BE2C (cell line): Measurements from ENCODE around the gene LEMD2.
A peak's percentile ranks its signal among the peaks of the same experiment; 100 is the strongest.

ENCODE experiments used
- DNase-seq: peaks from one replicate; pipeline ENCODE4 v3.0.0-alpha.2; 2020
- H3K27me3 ChIP-seq: fragments of 250-450 bp; sonication (Bioruptor Pico); 2 replicates; pipeline ENCODE4 v1.5.1; 2020; ENCODE audit warnings: mild to moderate bottlenecking
- H3K36me3 ChIP-seq: fragments of 250-450 bp; sonication (Bioruptor Pico); 2 replicates; pipeline ENCODE4 v1.5.1; 2020; ENCODE audit warnings: mild to moderate bottlenecking
- H3K4me1 ChIP-seq: fragments of 250-450 bp; sonication (Bioruptor Pico); 2 replicates; pipeline ENCODE4 v1.5.1; 2020
- H3K4me3 ChIP-seq: 2 replicates; pipeline ENCODE4 v1.5.1; 2011; ENCODE audit warnings: low read depth, low read length
- H3K9me3 ChIP-seq: fragments of 250-450 bp; sonication (Bioruptor Pico); 2 replicates; pipeline ENCODE4 v1.5.1; 2020
- TF ChIP-seq, protein P1 (sequence below): IDR thresholded peaks from 2 replicates; pipeline ENCODE4 v1.5.1; 2012; ENCODE audit warnings: mild to moderate bottlenecking, low read depth, low read length

The LEMD2 gene

GRCh38 chr6:33824461-33825154 lies 35.7 kb upstream of the LEMD2 start:
- Histone ChIP-seq H3K36me3 (no peaks in the 10 kb centered on the region), H3K27me3 (no peaks in the 10 kb centered on the region), H3K9me3 (no peaks in the 10 kb centered on the region), H3K4me3 (no peak overlapping the region), H3K4me1 (peaks cover 23% of the 10 kb centered on the region)
- no peak for DNase-seq
- TF ChIP-seq, protein P1, sequence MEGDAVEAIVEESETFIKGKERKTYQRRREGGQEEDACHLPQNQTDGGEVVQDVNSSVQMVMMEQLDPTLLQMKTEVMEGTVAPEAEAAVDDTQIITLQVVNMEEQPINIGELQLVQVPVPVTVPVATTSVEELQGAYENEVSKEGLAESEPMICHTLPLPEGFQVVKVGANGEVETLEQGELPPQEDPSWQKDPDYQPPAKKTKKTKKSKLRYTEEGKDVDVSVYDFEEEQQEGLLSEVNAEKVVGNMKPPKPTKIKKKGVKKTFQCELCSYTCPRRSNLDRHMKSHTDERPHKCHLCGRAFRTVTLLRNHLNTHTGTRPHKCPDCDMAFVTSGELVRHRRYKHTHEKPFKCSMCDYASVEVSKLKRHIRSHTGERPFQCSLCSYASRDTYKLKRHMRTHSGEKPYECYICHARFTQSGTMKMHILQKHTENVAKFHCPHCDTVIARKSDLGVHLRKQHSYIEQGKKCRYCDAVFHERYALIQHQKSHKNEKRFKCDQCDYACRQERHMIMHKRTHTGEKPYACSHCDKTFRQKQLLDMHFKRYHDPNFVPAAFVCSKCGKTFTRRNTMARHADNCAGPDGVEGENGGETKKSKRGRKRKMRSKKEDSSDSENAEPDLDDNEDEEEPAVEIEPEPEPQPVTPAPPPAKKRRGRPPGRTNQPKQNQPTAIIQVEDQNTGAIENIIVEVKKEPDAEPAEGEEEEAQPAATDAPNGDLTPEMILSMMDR = no peak

GRCh38 chr6:33823806-33824205 lies 34.9 kb upstream of the LEMD2 start:
- Histone ChIP-seq H3K4me3 (no peak overlapping the region), H3K27me3 (no peaks in the 10 kb centered on the region), H3K9me3 (no peaks in the 10 kb centered on the region), H3K4me1 (peaks cover 19% of the 10 kb centered on the region), H3K36me3 (no peaks in the 10 kb centered on the region)
- DNase-seq = no peak
- TF ChIP-seq, protein P1 = no peak

DNA sequence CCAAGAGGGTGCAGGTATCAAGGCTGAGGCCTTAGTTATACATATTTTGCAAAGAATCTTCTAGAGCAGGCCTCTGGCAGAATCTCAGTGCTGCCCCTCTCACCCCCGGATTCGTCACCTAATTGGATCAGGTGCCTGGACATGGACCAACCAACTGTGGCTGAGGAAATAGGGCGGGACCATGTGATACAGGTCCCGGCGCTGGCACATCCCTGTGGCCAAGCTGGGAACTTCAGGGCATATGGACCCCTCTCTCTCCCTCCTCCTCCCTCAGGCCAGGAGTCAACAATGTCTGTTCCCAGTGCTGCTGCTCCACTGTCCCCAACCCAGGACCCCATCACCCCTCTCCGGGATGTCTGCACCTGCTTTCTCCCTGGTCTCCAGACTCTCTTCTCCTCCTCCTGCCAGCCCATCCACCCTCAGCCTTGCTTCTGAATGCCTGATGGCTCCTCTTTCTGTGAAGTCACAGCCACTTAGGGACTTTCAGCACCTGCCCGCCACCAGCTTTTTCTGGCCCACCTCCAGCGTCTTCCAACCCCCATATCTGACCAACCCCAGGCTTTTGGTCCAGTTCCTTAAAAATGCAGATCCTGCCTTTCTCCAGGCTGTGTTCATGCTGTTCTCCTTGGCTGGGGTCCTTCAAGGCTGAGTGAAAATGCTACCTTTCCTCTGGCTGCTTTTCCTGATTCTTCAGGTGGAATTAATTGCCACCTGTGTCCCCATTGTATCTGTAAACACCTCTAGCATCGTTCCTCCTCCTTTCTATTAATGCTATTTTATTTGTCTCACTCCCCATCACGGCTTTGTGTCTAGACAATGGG lies 33.9 kb upstream of the LEMD2 start:
- no peaks in the 10 kb centered on the region for H3K36me3 ChIP-seq
- no peaks in the 10 kb centered on the region for H3K27me3 ChIP-seq
- TF ChIP-seq, protein P1 = peak; percentile 67
- peaks cover 9% of the 10 kb centered on the region for H3K4me1 ChIP-seq
- no peaks in the 10 kb centered on the region for H3K9me3 ChIP-seq
- no peak overlapping the region for H3K4me3 ChIP-seq
- peak; percentile 82 for DNase-seq

DNA sequence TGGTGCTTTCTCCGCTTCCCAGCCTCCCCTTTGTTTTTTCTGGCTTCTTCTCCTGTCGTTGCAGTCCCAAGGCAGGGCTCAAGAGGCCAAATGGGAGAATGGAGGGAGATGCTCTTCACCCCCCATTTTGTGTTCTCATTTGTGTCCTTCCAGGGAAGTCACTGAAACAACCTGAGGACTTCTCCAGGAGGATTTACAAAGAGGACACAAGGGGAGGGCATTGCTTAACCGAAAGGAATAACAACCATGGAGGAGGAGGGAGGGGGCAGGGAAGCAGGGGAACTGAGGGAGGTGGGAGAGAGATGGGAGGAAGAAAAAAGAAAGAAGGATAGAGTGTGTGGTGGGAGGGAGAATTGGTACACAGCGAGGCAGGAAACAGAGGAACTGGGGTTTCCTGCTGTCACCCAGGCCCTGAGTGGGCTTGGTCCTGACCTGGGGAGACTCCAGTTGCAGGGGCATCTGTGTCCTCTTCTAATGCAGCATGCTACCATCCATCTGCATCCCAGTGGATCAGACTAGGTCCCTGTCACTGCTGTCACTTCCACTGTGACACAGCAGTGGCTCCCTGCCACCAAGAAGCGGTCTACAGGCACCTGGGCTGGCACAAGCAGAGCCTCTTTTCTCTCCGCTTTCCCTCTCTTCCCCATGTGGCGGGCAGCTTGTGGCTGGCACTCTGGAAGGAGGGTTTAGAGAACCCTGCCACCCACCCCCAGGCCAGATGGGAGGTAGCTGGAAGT lies 32.0 kb upstream of the LEMD2 start:
- Histone ChIP-seq H3K9me3 (no peaks in the 10 kb centered on the region), H3K36me3 (no peaks in the 10 kb centered on the region), H3K4me3 (no peak overlapping the region), H3K4me1 (0 out of 2 replicates have a peak, but pooled peaks cover 5% of the 10 kb centered on the region), H3K27me3 (no peaks in the 10 kb centered on the region)
- TF ChIP-seq, protein P1 = no peak
- no peak for DNase-seq

DNA sequence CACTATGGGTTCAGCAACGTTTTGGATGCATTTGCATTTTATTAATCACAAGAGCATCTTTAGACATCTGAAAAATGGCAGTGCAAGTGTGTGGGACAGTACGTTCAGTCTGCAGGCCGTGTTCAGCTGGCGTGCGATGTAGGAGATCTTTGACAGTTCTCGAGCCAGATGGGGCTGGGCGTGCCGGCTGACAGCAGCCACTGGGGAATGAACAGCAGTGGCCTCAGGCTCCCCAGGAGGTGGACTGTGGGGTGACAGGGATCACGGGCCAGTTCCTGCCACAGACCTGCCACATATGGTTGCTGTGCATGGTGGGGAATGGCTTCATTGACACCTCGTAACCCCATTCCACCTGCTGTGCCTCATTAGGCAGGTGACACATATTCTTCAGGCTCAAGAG lies 31.3 kb upstream of the LEMD2 start:
- DNase-seq = no peak
- TF ChIP-seq, protein P1 = no peak
- Histone ChIP-seq H3K4me3 (no peak overlapping the region), H3K36me3 (no peaks in the 10 kb centered on the region), H3K27me3 (no peaks in the 10 kb centered on the region), H3K4me1 (peaks cover 9% of the 10 kb centered on the region; the same call in 1 of the 2 replicates), H3K9me3 (no peaks in the 10 kb centered on the region)
